H1 (cell line): ENCODE measurements around the gene BEND4. TPM values are rescaled to one million over a fixed set of nuclear protein-coding genes. Genes with fewer than 3 reads are reported as not detected.

Experiments used
- CTCF ChIA-PET: fragments of 300-600 bp; sonication (Branson Sonifier 250); formaldehyde crosslinking; loops from one replicate; lab custom pipeline; 2021; ENCODE audit not compliant: partially characterized antibody; lab: Charles Lee
- POLR2A ChIA-PET: fragments of 300-600 bp; sonication (Branson Sonifier 250); formaldehyde crosslinking; loops from one replicate; lab custom pipeline; 2021; ENCODE audit warnings: inconsistent platforms; ENCODE audit not compliant: partially characterized antibody; lab: Charles Lee
- DNase-seq, 2 experiments: peaks; one replicate each; pipeline versions ENCODE4 v3.0.0 to v3.0.0-alpha.2; 2010 to 2022; ENCODE audit warnings: low spot score in 2 of 2, low read depth in 1 of 2, mixed read lengths in 1 of 2
- FAIRE-seq: peaks from 2 replicates; lab custom pipeline; 2011; peaks lifted over from hg19 to GRCh38; lab: Jason Lieb, UNC
- H2AFZ ChIP-seq: 2 replicates; pipeline ENCODE4 v1.8.1; 2012; ENCODE audit warnings: low read length, inconsistent platforms
- H2AK5ac ChIP-seq: 2 replicates; pipeline ENCODE4 v1.6.1; 2013; ENCODE audit warnings: low read depth, low read length
- H2BK120ac ChIP-seq: replicated peaks from 2 replicates; pipeline ENCODE3; 2013; ENCODE audit warnings: low read depth, low read length, inconsistent platforms
- H2BK12ac ChIP-seq: 2 replicates; pipeline ENCODE4 v1.6.1; 2013; ENCODE audit warnings: low read depth, low read length
- H2BK15ac ChIP-seq: 2 replicates; pipeline ENCODE4 v1.6.1; 2013; ENCODE audit warnings: low read length
- H2BK20ac ChIP-seq: 2 replicates; pipeline ENCODE4 v1.6.1; 2013; ENCODE audit warnings: low read length
- H2BK5ac ChIP-seq: 2 replicates; pipeline ENCODE4 v1.6.1; 2013; ENCODE audit warnings: low read depth, low read length
- H3K14ac ChIP-seq: 2 replicates; pipeline ENCODE4 v1.6.1; 2013; ENCODE audit warnings: inconsistent platforms; ENCODE audit not compliant: insufficient read length
- H3K18ac ChIP-seq: 2 replicates; pipeline ENCODE4 v1.6.1; 2013; ENCODE audit warnings: low read length; ENCODE audit errors: extremely low read depth
- H3K23ac ChIP-seq: 2 replicates; pipeline ENCODE4 v1.6.1; 2013; ENCODE audit warnings: inconsistent platforms; ENCODE audit not compliant: insufficient read length
- H3K23me2 ChIP-seq: 2 replicates; pipeline ENCODE4 v1.6.1; 2013; ENCODE audit warnings: low read depth, low read length
- H3K27ac ChIP-seq: 2 replicates; pipeline ENCODE4 v1.6.1; 2011; ENCODE audit warnings: low read depth, low read length, inconsistent platforms
- H3K27me3 ChIP-seq, 4 experiments: replicated peaks in 1 of 4; 1 replicate in 1 of 4; 2 replicates in 3 of 4; pipeline versions ENCODE4 v1.6.1 to v1.8.1; 2011 to 2013; ENCODE audit warnings: low read length in 3 of 4, mild to moderate bottlenecking in 3 of 4, inconsistent platforms in 2 of 4, mixed read lengths in 2 of 4, moderate library complexity in 1 of 4; ENCODE audit not compliant: control insufficient read depth in 3 of 4, insufficient read depth in 3 of 4; ENCODE audit errors: extremely low read depth in 1 of 4
- H3K36me3 ChIP-seq, 4 experiments: 2 replicates each; pipeline versions ENCODE4 v1.6.1 to v1.8.1; 2011 to 2013; ENCODE audit warnings: mild to moderate bottlenecking in 4 of 4, low read length in 3 of 4, moderate library complexity in 2 of 4, control low read depth in 1 of 4, inconsistent platforms in 1 of 4; ENCODE audit not compliant: insufficient read depth in 4 of 4, control insufficient read depth in 2 of 4
- H3K4ac ChIP-seq: replicated peaks from 2 replicates; pipeline ENCODE3; 2013; ENCODE audit warnings: low read length, low read depth, mixed read lengths, inconsistent platforms; ENCODE audit not compliant: insufficient read length
- H3K4me1 ChIP-seq, 4 experiments: replicated peaks in 1 of 4; 1 replicate in 1 of 4; 2 replicates in 3 of 4; pipeline versions ENCODE4 v1.6.1 to v1.8.1; 2011 to 2013; ENCODE audit warnings: low read length in 3 of 4, inconsistent platforms in 2 of 4, mixed read lengths in 1 of 4; ENCODE audit not compliant: insufficient read depth in 4 of 4, control insufficient read depth in 3 of 4
- H3K4me2 ChIP-seq, 2 experiments: 2 replicates each; pipeline versions ENCODE4 v1.6.1 to v1.8.1; 2011 to 2013; ENCODE audit warnings: low read depth in 2 of 2, low read length in 2 of 2, control low read depth in 1 of 2, inconsistent platforms in 1 of 2, mild to moderate bottlenecking in 1 of 2; ENCODE audit not compliant: insufficient read depth in 1 of 2
- H3K4me3 ChIP-seq, 4 experiments: fragments of 200-600, 300-600 bp in 1 of 4; sonication (generic), shearing (Covaris generic), sonication (Bioruptor Twin) in 1 of 4; 2 replicates each; pipeline versions ENCODE4 v1.5.1 to v1.8.1; 2011 to 2016; ENCODE audit warnings: low read length in 4 of 4, low read depth in 3 of 4, control low read depth in 2 of 4, inconsistent platforms in 2 of 4, mild to moderate bottlenecking in 2 of 4, mixed read lengths in 1 of 4, moderate library complexity in 1 of 4; ENCODE audit not compliant: insufficient read depth in 2 of 4; ENCODE audit errors: extremely low read depth in 1 of 4
- H3K56ac ChIP-seq: replicated peaks from 2 replicates; pipeline ENCODE3; 2013; ENCODE audit warnings: low read depth, mild to moderate bottlenecking, mixed read lengths, low read length, inconsistent platforms; ENCODE audit not compliant: insufficient read length
- H3K79me1 ChIP-seq: 2 replicates; pipeline ENCODE4 v1.6.1; 2013; ENCODE audit warnings: low read depth, low read length, control low read depth
- H3K79me2 ChIP-seq, 2 experiments: 2 replicates each; pipeline versions ENCODE4 v1.6.1 to v1.8.1; 2012 to 2013; ENCODE audit warnings: low read length in 2 of 2, mild to moderate bottlenecking in 2 of 2, inconsistent platforms in 1 of 2; ENCODE audit not compliant: insufficient read depth in 2 of 2, control insufficient read depth in 1 of 2
- H3K9ac ChIP-seq, 4 experiments: replicated peaks in 1 of 4; 1 replicate in 1 of 4; 2 replicates in 3 of 4; pipeline versions ENCODE4 v1.6.1 to v1.8.1; 2011 to 2013; ENCODE audit warnings: low read depth in 3 of 4, low read length in 3 of 4, control low read depth in 2 of 4, mild to moderate bottlenecking in 2 of 4, moderate library complexity in 2 of 4, inconsistent platforms in 1 of 4; ENCODE audit errors: extremely low read depth in 1 of 4
- H3K9me3 ChIP-seq, 2 experiments: 2 replicates each; pipeline versions ENCODE4 v1.6.1 to v1.8.1; 2012 to 2013; ENCODE audit warnings: mild to moderate bottlenecking in 2 of 2, moderate library complexity in 2 of 2, control low read depth in 1 of 2, inconsistent platforms in 1 of 2, low read depth in 1 of 2, low read length in 1 of 2, mixed read lengths in 1 of 2; ENCODE audit not compliant: insufficient read depth in 2 of 2
- H4K20me1 ChIP-seq, 2 experiments: replicated peaks in 1 of 2; 2 replicates each; pipeline versions ENCODE3 to v1.8.1; 2011 to 2013; ENCODE audit warnings: inconsistent platforms in 2 of 2, low read length in 2 of 2, mild to moderate bottlenecking in 1 of 2; ENCODE audit not compliant: insufficient read depth in 2 of 2, control insufficient read depth in 1 of 2
- H4K5ac ChIP-seq: 2 replicates; pipeline ENCODE4 v1.6.1; 2013; ENCODE audit warnings: low read length, low read depth, mixed read lengths, inconsistent platforms; ENCODE audit not compliant: insufficient read length
- H4K8ac ChIP-seq: 2 replicates; pipeline ENCODE4 v1.8.0; 2013; ENCODE audit warnings: mild to moderate bottlenecking, moderate library complexity, low read length, inconsistent platforms; ENCODE audit not compliant: insufficient read depth; ENCODE audit errors: extremely low read depth
- H4K91ac ChIP-seq: replicated peaks from 2 replicates; pipeline ENCODE3; 2013; ENCODE audit warnings: low read length, mixed read lengths, inconsistent platforms; ENCODE audit not compliant: insufficient read length
- CHD1 ChIP-seq: IDR thresholded peaks from 2 replicates; pipeline ENCODE4 v1.6.1; 2012; ENCODE audit warnings: low read depth, low read length, improper control_type of control experiment
- HDAC2 ChIP-seq, 2 experiments: fragments of 300-600 bp in 1 of 2; sonication (generic) in 1 of 2; IDR thresholded peaks; 2 replicates each; pipeline ENCODE4 v1.6.1; 2011 to 2012; ENCODE audit warnings: low read depth in 2 of 2, low read length in 2 of 2, mild to moderate bottlenecking in 2 of 2, moderate library complexity in 2 of 2, borderline replicate concordance in 1 of 2, inconsistent platforms in 1 of 2
- HDAC6 ChIP-seq: IDR thresholded peaks from one replicate; pipeline ENCODE4 v1.7.1; 2012; ENCODE audit warnings: low read depth, mild to moderate bottlenecking, inconsistent platforms, low read length, moderate library complexity
- NANOG ChIP-seq: IDR thresholded peaks from 2 replicates; pipeline ENCODE4 v1.6.1; 2011; ENCODE audit warnings: low read length, low read depth, mild to moderate bottlenecking, inconsistent platforms; ENCODE audit not compliant: insufficient read depth, poor library complexity, severe bottlenecking
- PHF8 ChIP-seq: fragments of 200-600 bp; sonication (generic); conservative IDR thresholded peaks from 2 replicates; pipeline ENCODE4 v1.7.1; 2012; ENCODE audit warnings: low read depth, mild to moderate bottlenecking, inconsistent platforms, low read length, moderate library complexity
- RBBP5 ChIP-seq: IDR thresholded peaks from 2 replicates; pipeline ENCODE4 v1.7.1; 2012; ENCODE audit warnings: low read depth, mild to moderate bottlenecking, inconsistent platforms, low read length, moderate library complexity, borderline replicate concordance
- WGBS, 2 experiments: shearing (Covaris generic) in 1 of 2; methylation state at CpG; one replicate each; pipeline versions ENCODE4 v1.1.6 to v1.1.7; 2013 to 2015; ENCODE audit warnings: low lambda C conversion rate in 2 of 2, mixed read lengths in 2 of 2, inconsistent platforms in 1 of 2, low coverage in 1 of 2, missing lambda C conversion rate in 1 of 2; ENCODE audit not compliant: insufficient replicate concordance in 2 of 2, insufficient coverage in 1 of 2, insufficient read length in 1 of 2; ENCODE audit errors: extremely low coverage in 1 of 2, missing lambda C conversion rate in 1 of 2; 5-methylcytosine and 5-hydroxymethylcytosine counted together
- polyA plus RNA-seq, 7 experiments: library from polyadenylated mRNA; depleted of rRNA in 3 of 7; stranded (reverse) in 5 of 7; unstranded in 2 of 7; fragments of >200 nt in 5 of 7; fragments of 200-250 nt in 2 of 7; gene quantifications; 1 replicate in 5 of 7; 2 replicates in 1 of 7; 4 replicates in 1 of 7; pipeline versions ENCODE4 v1.2.1 to v1.2.3, GENCODE V29; 2011 to 2013; ENCODE audit warnings: missing spikeins in 2 of 7, mixed read lengths in 2 of 7
- total RNA-seq: library from RNA; stranded (reverse); fragmentation: NEBNext Ultra II Directional; extraction: Animal tissue kit (Norgen Biotek cat#: 25700); gene quantifications from 2 replicates; pipeline ENCODE4 v1.2.1, GENCODE V29; 2021
- TF ChIP-seq, protein P1 (sequence below): IDR thresholded peaks from 2 replicates; pipeline ENCODE4 v1.6.1; 2012; ENCODE audit warnings: inconsistent platforms

The BEND4 gene
- total and polyA plus RNA-seq, 2 of the 8 experiments (the other 6 are each of a cell fraction or from before 2014, with no cell fraction given): 12.2 to 45.4 TPM

DNA sequence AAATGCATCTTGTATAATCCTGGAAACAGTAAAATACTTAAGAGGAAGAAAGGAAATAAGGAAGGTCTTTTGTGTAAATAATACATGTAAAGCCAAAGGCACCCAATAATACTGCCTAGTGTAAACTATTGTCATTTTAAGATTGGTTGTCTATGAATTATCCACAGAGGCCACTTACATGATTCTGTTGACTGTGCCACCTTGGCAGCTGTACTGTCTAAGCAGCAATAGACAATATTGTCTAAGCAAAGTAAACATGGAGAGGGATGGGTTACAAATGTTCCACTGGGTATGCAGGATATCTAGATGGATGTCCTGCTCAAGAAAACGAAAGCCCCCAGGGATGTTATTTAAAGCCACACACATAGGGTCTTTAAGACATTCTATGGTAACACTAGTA is 19.4 kb downstream of the BEND4 start:
- Histone ChIP-seq H3K4me3 (no peak overlapping the region), H2AFZ (no peak overlapping the region), H3K79me2 (peaks cover 0 to 67% of the 10 kb centered on the region in 2 experiments; a peak in 3 of 4 replicates), H4K5ac (no peak overlapping the region), H2AK5ac (no peak overlapping the region), H2BK20ac (no peak overlapping the region), H4K91ac (no peak overlapping the region), H3K56ac (no peak overlapping the region), H3K4me2 (no peak overlapping the region), H4K8ac (no peak overlapping the region), H3K14ac (no peak overlapping the region), H2BK12ac (no peak overlapping the region), H3K9ac (no peak overlapping the region), H3K36me3 (peaks cover 0 to 4% (median under 1%) of the 10 kb centered on the region in 4 experiments; a peak in 2 of 8 replicates), H3K4me1 (peaks cover 0 to 13% (median 10%) of the 10 kb centered on the region in 4 experiments; a peak in 5 of 7 replicates), H4K20me1 (peaks cover 0 to 2% of the 10 kb centered on the region in 2 experiments), H3K27ac (no peak overlapping the region), H3K4ac (no peak overlapping the region), H2BK15ac (no peak overlapping the region), H3K27me3 (no peaks in the 10 kb centered on the region), H2BK5ac (no peak overlapping the region), H2BK120ac (no peak overlapping the region), H3K79me1 (peaks cover 8% of the 10 kb centered on the region), H3K9me3 (no peaks in the 10 kb centered on the region), H3K23ac (no peak overlapping the region), H3K23me2 (no peaks in the 10 kb centered on the region), H3K18ac (no peak overlapping the region)
- TF ChIP-seq HDAC6: no peak
- TF ChIP-seq HDAC2 (IDR thresholded peaks at IDR 0.05; ENCODE audit: borderline replicate concordance in 1 of 2, low read depth in 2 of 2, low read length in 2 of 2): no peak
- TF ChIP-seq NANOG: no peak
- TF ChIP-seq CHD1: no peak
- TF ChIP-seq PHF8: no peak
- TF ChIP-seq, protein P1, sequence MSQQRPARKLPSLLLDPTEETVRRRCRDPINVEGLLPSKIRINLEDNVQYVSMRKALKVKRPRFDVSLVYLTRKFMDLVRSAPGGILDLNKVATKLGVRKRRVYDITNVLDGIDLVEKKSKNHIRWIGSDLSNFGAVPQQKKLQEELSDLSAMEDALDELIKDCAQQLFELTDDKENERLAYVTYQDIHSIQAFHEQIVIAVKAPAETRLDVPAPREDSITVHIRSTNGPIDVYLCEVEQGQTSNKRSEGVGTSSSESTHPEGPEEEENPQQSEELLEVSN: no peak
- TF ChIP-seq RBBP5: no peak
- WGBS, 2 experiments: 96% methylated on average over 1 of the region's 1 CpG; no CpG with 5 or more reads in 1 of the 2 experiments
- POLR2A ChIA-PET: no interaction called here
- DNase-seq (no peak), FAIRE-seq (no peak)
- CTCF ChIA-PET: interaction anchor here (1.5 to 1.6 kb wide), 2 partner anchors 11 to 23 kb away, joined by 3 to 4 read pairs; no protein-coding TSS in a partner anchor
